Neural cell (in vitro differentiated cells): Measurements from ENCODE around the gene FN3K. TPM values are rescaled to one million over a fixed set of nuclear protein-coding genes. Genes with fewer than 3 reads are reported as not detected.

Experiments used
- H2AFZ ChIP-seq: fragments of 200-600, 300-800 bp; sonication (generic), shearing (Covaris generic); 2 replicates; pipeline ENCODE4 v1.6.0; 2014; ENCODE audit warnings: low read depth, mild to moderate bottlenecking, antibody characterized with exemption, low read length, moderate library complexity
- H3F3A ChIP-seq: fragments of 200-600 bp; shearing (Covaris generic); 2 replicates; pipeline ENCODE4 v1.6.1; 2016; ENCODE audit warnings: mild to moderate bottlenecking, moderate library complexity, mixed read lengths, antibody characterized with exemption, low read length; ENCODE audit not compliant: insufficient read depth, poor library complexity, severe bottlenecking
- H3K27ac ChIP-seq: fragments of 200-600, 300-800 bp; sonication (generic), shearing (Covaris generic); 2 replicates; pipeline ENCODE4 v1.5.1; 2014; ENCODE audit warnings: mild to moderate bottlenecking, low read length, moderate library complexity
- H3K27me3 ChIP-seq: fragments of 300-800, 200-600 bp; sonication (generic), shearing (Covaris generic); 2 replicates; pipeline ENCODE4 v1.6.0; 2014; ENCODE audit warnings: mild to moderate bottlenecking, low read depth, low read length, moderate library complexity; ENCODE audit not compliant: insufficient read depth
- H3K36me3 ChIP-seq: fragments of 300-800, 200-600 bp; sonication (generic), shearing (Covaris generic); 2 replicates; pipeline ENCODE4 v1.5.1; 2014; ENCODE audit warnings: mild to moderate bottlenecking, antibody characterized with exemption, low read length, moderate library complexity; ENCODE audit not compliant: insufficient read depth
- H3K4me2 ChIP-seq: fragments of 300-800, 200-600 bp; sonication (generic), shearing (Covaris generic); 2 replicates; pipeline ENCODE4 v1.6.0; 2014; ENCODE audit warnings: mild to moderate bottlenecking, low read length
- H3K4me3 ChIP-seq: fragments of 300-800, 200-600 bp; sonication (generic), shearing (Covaris generic); 2 replicates; pipeline ENCODE4 v1.5.1; 2014; ENCODE audit warnings: mild to moderate bottlenecking, low read length, moderate library complexity
- H3K79me2 ChIP-seq: fragments of 200-600 bp; shearing (Covaris generic); replicated peaks from 2 replicates; pipeline ENCODE4 v1.6.0; 2014; ENCODE audit warnings: mild to moderate bottlenecking, low read length, moderate library complexity; ENCODE audit not compliant: insufficient read depth
- H3K9ac ChIP-seq: fragments of 300-800, 200-600 bp; sonication (generic), shearing (Covaris generic); 2 replicates; pipeline ENCODE4 v1.6.1; 2016; ENCODE audit warnings: mild to moderate bottlenecking, low read length, mixed read lengths
- H3K9me2 ChIP-seq: fragments of 200-600 bp; shearing (Covaris generic); 2 replicates; pipeline ENCODE4 v1.6.1; 2016; ENCODE audit warnings: mild to moderate bottlenecking, low read length, mixed read lengths; ENCODE audit not compliant: insufficient read depth
- H3K9me3 ChIP-seq: fragments of 200-600, 300-800 bp; sonication (generic), shearing (Covaris generic); 2 replicates; pipeline ENCODE4 v1.6.1; 2016; ENCODE audit warnings: mild to moderate bottlenecking, mixed run types, low read length, moderate library complexity, mixed read lengths
- H4K20me1 ChIP-seq: fragments of 200-600 bp; shearing (Covaris generic); 2 replicates; pipeline ENCODE4 v1.6.1; 2016; ENCODE audit warnings: mild to moderate bottlenecking, mixed run types; ENCODE audit not compliant: insufficient read depth
- EP300 ChIP-seq: fragments of 450-650 bp; conservative IDR thresholded peaks from 2 replicates; pipeline ENCODE4 v1.6.1; 2014; ENCODE audit warnings: antibody characterized with exemption, mild to moderate bottlenecking, moderate library complexity; ENCODE audit not compliant: poor library complexity, severe bottlenecking
- EZH2 ChIP-seq: fragments of 200-600, 300-800 bp; shearing (Covaris generic), sonication (generic); IDR thresholded peaks from 2 replicates; pipeline ENCODE4 v1.6.1; 2014; ENCODE audit warnings: antibody characterized with exemption, low read length, borderline replicate concordance, mild to moderate bottlenecking; ENCODE audit not compliant: insufficient read depth, poor library complexity, severe bottlenecking
- MXI1 ChIP-seq: fragments of 450-650 bp; conservative IDR thresholded peaks from 2 replicates; pipeline ENCODE4 v1.6.1; 2014; ENCODE audit warnings: antibody characterized with exemption, mild to moderate bottlenecking; ENCODE audit not compliant: poor library complexity, severe bottlenecking
- POLR2AphosphoS5 ChIP-seq: IDR thresholded peaks from 2 replicates; pipeline ENCODE4 v1.6.1; 2012
- RAD21 ChIP-seq: fragments of 450-650 bp; conservative IDR thresholded peaks from 2 replicates; pipeline ENCODE4 v1.6.1; 2014; ENCODE audit warnings: antibody characterized with exemption, mild to moderate bottlenecking, moderate library complexity
- REST ChIP-seq: IDR thresholded peaks from 2 replicates; pipeline ENCODE4 v1.6.1; 2012; ENCODE audit warnings: borderline replicate concordance
- SMC3 ChIP-seq: fragments of 450-650 bp; conservative IDR thresholded peaks from 2 replicates; pipeline ENCODE4 v1.6.1; 2014; ENCODE audit warnings: antibody characterized with exemption, mild to moderate bottlenecking, moderate library complexity; ENCODE audit not compliant: poor library complexity
- TAF1 ChIP-seq: IDR thresholded peaks from 2 replicates; pipeline ENCODE4 v1.6.1; 2012; ENCODE audit warnings: low read depth
- polyA plus RNA-seq: library from polyadenylated mRNA; depleted of rRNA; stranded (reverse); fragments of >200 nt; gene quantifications from 2 replicates; pipeline ENCODE4 v1.2.3, GENCODE V29; 2014
- TF ChIP-seq, protein P1 (sequence below): fragments of 450-650 bp; IDR thresholded peaks from 2 replicates; pipeline ENCODE4 v1.5.1; 2014; ENCODE audit warnings: antibody characterized with exemption, mild to moderate bottlenecking, moderate library complexity; ENCODE audit not compliant: poor library complexity, severe bottlenecking

FN3K gene
- polyA plus RNA-seq, 1 donor from 2014 or later: 6.0 TPM

DNA sequence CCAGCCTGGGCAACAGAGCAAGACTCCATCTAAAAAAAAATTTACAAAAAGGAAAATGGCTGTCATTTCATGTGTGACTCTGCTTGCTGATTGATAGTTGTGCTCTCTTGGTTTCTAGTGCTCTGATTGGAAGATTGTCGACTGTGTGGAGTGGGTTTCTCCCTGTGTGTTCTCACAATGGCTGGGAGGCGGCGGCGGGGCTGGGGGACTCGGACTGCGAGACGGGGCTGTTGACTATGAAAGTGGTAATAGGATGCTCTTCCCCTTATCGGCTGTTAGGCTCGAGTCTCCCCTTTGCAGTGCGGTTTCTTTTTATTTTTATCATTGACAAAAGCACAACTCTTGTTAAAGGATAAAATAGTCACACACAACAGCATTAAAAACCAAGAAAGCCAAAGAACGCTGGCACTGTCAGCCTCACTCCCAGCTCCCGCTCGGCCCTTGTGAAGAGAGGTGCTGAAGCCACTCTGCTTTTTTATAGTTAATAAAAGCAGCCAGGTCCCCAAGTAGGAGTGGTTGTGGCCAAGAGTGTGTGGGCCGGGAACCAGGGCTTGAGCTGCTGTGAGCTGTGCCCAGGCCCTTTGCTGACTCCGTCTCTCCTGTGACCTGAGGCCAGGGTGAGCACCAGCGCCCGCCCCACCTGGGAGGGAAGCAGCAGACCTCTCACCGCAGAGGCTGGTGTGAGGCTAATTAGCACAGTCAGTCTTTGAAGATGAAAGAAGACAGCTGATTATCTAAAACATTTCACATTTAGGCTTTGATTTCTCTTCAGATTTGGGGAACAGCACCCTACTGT lies 53.0 kb downstream of the FN3K start:
- Histone ChIP-seq H3K9me2 (no peaks in the 10 kb centered on the region), H3F3A (no peaks in the 10 kb centered on the region), H3K9ac (no peak overlapping the region), H3K27me3 (no peaks in the 10 kb centered on the region), H3K27ac (no peak overlapping the region), H3K79me2 (no peaks in the 10 kb centered on the region), H3K9me3 (no peaks in the 10 kb centered on the region), H3K4me3 (no peak overlapping the region), H2AFZ (no peak overlapping the region), H3K36me3 (no peaks in the 10 kb centered on the region), H3K4me2 (no peak overlapping the region), H4K20me1 (no peaks in the 10 kb centered on the region)
- TF ChIP-seq SMC3 (no peak), RAD21 (no peak), TAF1 (no peak), REST (no peak)

GRCh38 chr17:82789051-82789592 lies 53.7 kb downstream of the FN3K start:
- TF ChIP-seq EP300: no peak
- Histone ChIP-seq H3K9me3 (no peaks in the 10 kb centered on the region), H3K4me3 (no peak overlapping the region), H3F3A (no peaks in the 10 kb centered on the region), H3K4me2 (no peak overlapping the region), H3K27ac (no peak overlapping the region), H4K20me1 (no peaks in the 10 kb centered on the region), H3K79me2 (no peaks in the 10 kb centered on the region), H3K27me3 (no peaks in the 10 kb centered on the region), H2AFZ (no peak overlapping the region), H3K36me3 (no peaks in the 10 kb centered on the region), H3K9ac (no peak overlapping the region), H3K9me2 (no peaks in the 10 kb centered on the region)

DNA sequence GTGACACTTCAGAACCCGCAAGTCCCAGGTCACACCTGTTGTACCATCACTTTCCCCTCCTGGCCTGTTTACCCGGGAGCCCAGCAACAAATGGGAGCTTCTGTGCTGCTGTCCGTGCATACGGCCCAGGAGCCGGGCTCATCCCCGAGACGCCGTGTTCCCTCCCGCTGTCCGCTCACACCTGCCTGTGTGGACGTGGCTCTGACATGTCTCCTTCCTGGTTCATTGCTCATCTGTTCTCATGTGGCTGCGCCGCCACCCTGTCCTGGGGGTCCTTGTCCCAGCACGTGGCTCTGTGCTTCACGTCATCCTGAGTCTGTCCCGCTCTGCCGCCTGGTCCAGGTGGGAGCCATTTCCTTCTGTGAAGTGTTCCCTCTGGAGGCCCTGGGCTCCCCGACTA lies 54.4 kb downstream of the FN3K start:
- TF ChIP-seq TAF1 (no peak), RAD21 (no peak), SMC3 (no peak), REST (no peak), EP300 (no peak), EZH2 (no peak), MXI1 (no peak), POLR2AphosphoS5 (no peak)
- TF ChIP-seq, protein P1, sequence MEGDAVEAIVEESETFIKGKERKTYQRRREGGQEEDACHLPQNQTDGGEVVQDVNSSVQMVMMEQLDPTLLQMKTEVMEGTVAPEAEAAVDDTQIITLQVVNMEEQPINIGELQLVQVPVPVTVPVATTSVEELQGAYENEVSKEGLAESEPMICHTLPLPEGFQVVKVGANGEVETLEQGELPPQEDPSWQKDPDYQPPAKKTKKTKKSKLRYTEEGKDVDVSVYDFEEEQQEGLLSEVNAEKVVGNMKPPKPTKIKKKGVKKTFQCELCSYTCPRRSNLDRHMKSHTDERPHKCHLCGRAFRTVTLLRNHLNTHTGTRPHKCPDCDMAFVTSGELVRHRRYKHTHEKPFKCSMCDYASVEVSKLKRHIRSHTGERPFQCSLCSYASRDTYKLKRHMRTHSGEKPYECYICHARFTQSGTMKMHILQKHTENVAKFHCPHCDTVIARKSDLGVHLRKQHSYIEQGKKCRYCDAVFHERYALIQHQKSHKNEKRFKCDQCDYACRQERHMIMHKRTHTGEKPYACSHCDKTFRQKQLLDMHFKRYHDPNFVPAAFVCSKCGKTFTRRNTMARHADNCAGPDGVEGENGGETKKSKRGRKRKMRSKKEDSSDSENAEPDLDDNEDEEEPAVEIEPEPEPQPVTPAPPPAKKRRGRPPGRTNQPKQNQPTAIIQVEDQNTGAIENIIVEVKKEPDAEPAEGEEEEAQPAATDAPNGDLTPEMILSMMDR: no peak
- H3F3A ChIP-seq: no peaks in the 10 kb centered on the region
- no peaks in the 10 kb centered on the region for H3K9me3 ChIP-seq
- no peaks in the 10 kb centered on the region for H3K9me2 ChIP-seq
- H3K27ac ChIP-seq: no peak overlapping the region
- H3K9ac ChIP-seq: no peak overlapping the region
- no peaks in the 10 kb centered on the region for H3K36me3 ChIP-seq
- H3K4me2 ChIP-seq: no peak overlapping the region
- H3K27me3 ChIP-seq: no peaks in the 10 kb centered on the region
- no peaks in the 10 kb centered on the region for H3K79me2 ChIP-seq
- H2AFZ ChIP-seq: no peak overlapping the region
- no peaks in the 10 kb centered on the region for H4K20me1 ChIP-seq
- H3K4me3 ChIP-seq: no peak overlapping the region
